Measurements from ENCODE around the gene ASTN2.
A peak's percentile ranks its signal among the peaks of the same experiment; 100 is the strongest.

The ASTN2 gene

DNA sequence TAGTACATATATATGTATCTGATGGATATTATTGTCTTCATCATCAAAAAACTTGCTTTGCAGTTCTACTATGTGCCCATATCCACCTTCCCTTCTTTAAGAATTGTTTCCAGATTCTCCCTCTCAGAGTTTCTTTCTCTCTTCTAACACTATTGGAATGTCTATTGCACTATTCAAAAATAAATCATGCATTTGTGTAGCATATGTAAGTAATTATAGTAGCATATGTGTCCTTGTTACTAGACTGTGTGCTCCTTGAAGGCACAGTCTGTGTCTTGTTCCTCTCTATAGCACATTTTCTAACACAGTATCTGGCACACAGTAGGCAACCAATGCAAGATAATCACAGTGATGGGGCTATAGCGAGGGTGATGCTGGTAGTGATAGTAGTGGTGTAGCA, 771.2 kb downstream of the ASTN2 start:
- TF ChIP-seq GATA3 (IDR thresholded peaks at IDR 0.05; ENCODE audit: low read depth, low read length) (no peak), GATA2 (IDR thresholded peaks at IDR 0.05; ENCODE audit: low read depth, low read length) (no peak)

- TF ChIP-seq GATA3 (IDR thresholded peaks at IDR 0.05; ENCODE audit: low read depth, low read length) (no peak), GATA2 (IDR thresholded peaks at IDR 0.05; ENCODE audit: low read depth, low read length) (no peak)
Observed at GRCh38 chr9:116641292-116642059, 773.4 kb downstream of the ASTN2 start.

GRCh38 chr9:116639251-116639741, 775.6 kb downstream of the ASTN2 start:
- TF ChIP-seq GATA3 (IDR thresholded peaks at IDR 0.05; ENCODE audit: low read depth, low read length) (no peak), GATA2 (IDR thresholded peaks at IDR 0.05; ENCODE audit: low read depth, low read length) (peak; percentile 45; the same call in 1 of the 2 replicates)

GRCh38 chr9:116635908-116636307, 778.9 kb downstream of the ASTN2 start:
- TF ChIP-seq GATA3 (IDR thresholded peaks at IDR 0.05; ENCODE audit: low read depth, low read length) (no peak), GATA2 (IDR thresholded peaks at IDR 0.05; ENCODE audit: low read depth, low read length) (no peak)

GRCh38 chr9:116632990-116633838, 781.6 kb downstream of the ASTN2 start:
- 0 out of 2 replicates have a peak, but pooled peaks have one; percentile 15 for TF ChIP-seq GATA3 (IDR thresholded peaks at IDR 0.05; ENCODE audit: low read depth, low read length)
- no peak for TF ChIP-seq GATA2 (IDR thresholded peaks at IDR 0.05; ENCODE audit: low read depth, low read length)

DNA sequence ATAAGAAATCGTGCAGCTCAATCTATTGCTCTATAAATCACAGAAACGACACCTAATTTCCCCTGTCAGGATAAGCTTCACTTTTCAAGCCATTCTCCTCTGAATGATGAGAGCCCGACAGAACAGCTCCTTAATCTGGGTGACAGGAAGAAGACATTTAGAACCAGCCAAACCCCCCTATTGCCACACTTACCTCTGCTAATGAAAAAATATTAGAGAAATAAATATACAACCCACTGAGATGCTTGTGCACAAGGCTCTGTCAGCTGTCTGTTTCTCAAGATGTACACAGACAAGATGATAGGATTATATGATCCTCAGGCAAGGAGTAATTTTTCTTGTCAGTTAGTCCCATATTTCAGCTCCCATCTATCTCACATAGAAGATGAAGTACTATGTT, 785.2 kb downstream of the ASTN2 start:
- TF ChIP-seq GATA3 (IDR thresholded peaks at IDR 0.05; ENCODE audit: low read depth, low read length): no peak
- TF ChIP-seq GATA2 (IDR thresholded peaks at IDR 0.05; ENCODE audit: low read depth, low read length): no peak

DNA sequence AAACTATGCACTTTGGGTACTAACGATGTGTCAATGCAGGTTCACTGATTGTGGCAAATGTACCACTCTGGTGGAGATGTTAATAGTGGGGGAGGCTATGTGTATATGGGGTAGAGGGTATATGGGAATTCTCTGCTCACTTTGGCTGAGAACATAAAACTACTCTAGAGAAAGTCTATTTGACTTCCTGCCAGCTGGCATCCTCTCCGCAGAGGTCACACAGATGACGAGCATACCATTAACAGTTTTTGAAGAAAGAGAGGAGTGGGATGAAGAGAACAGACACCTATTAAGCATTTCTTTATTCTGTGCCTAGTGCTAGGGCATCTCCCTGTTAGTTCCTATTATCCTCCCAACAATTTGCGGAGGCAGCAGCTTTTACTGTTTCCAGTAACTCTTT, 786.1 kb downstream of the ASTN2 start:
- TF ChIP-seq GATA2 (IDR thresholded peaks at IDR 0.05; ENCODE audit: low read depth, low read length) (no peak), GATA3 (IDR thresholded peaks at IDR 0.05; ENCODE audit: low read depth, low read length) (no peak)

- TF ChIP-seq GATA2 (IDR thresholded peaks at IDR 0.05; ENCODE audit: low read depth, low read length) (no peak), GATA3 (IDR thresholded peaks at IDR 0.05; ENCODE audit: low read depth, low read length) (no peak)
Observed at GRCh38 chr9:116627433-116627832, 787.4 kb downstream of the ASTN2 start.

GRCh38 chr9:116626762-116627161, 788.1 kb downstream of the ASTN2 start:
- no peak; the same call in 1 of the 2 replicates for TF ChIP-seq GATA3 (IDR thresholded peaks at IDR 0.05; ENCODE audit: low read depth, low read length)
- peak; percentile 90 for TF ChIP-seq GATA2 (IDR thresholded peaks at IDR 0.05; ENCODE audit: low read depth, low read length)

DNA sequence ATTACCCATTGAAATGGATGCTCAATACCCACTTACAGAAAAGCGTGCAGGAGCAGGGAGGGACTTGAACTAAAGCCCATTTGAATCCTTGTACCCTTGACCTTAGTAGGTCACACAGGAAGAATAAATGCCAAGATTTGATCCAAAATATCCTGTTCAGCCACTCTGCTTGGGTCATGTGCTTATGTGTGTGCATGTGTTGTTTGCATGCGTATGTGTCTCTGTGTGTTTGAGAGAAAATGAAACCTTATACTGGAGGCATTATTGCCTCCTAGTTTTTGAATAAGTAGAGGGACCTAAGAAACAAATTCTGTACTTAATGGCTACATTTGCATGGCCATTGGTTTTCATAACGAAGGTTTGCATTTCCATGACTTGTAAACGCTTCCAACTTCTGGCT, 791.1 kb downstream of the ASTN2 start:
- no peak for TF ChIP-seq GATA3 (IDR thresholded peaks at IDR 0.05; ENCODE audit: low read depth, low read length)
- no peak for TF ChIP-seq GATA2 (IDR thresholded peaks at IDR 0.05; ENCODE audit: low read depth, low read length)

DNA sequence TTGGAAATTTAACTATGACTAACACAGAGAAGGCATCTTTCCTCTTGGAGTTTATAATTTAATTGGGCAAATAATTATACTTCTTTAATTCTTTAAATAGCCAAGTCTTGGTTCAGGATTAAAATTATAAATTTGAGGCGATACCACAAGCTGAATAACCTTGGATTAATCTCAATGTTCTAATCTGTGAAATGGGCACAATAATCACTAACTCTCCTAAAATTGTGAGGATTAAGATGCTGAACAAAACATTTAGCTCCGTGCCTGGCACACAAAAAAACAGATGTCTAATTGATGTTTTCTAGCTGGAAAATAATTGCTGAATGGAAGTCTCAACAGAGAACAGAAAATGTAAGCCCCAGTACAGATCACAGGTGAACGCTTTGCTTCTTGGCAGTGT, 797.5 kb downstream of the ASTN2 start:
- TF ChIP-seq GATA3 (IDR thresholded peaks at IDR 0.05; ENCODE audit: low read depth, low read length): no peak
- TF ChIP-seq GATA2 (IDR thresholded peaks at IDR 0.05; ENCODE audit: low read depth, low read length): no peak

DNA sequence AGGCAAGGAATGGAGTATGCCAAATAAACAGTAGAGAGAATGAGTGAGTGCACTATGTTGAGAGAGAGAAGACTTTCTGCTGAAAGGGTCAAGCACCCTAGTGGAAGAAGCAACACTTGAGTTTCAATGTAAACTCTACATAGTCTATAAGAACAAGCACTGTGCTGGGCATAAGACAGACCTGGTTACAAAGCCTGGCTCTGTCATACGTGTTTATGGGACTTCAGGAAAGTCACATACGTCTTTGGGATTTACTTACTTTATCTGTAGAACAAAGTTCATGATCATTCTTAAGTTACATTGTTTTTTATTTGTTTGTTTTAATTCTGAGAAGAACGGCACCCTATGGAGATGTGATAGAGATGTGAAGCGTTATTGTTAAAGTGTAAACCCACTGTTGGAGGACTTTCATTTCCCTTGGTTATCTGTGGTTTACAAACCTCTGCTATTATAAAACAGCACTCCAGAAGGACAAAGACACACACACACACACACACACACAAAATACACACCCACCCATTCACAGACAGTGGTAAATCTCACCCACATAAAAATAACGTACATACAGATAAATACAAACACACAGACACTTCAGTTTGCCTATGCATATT, 798.4 kb downstream of the ASTN2 start:
- TF ChIP-seq GATA3 (IDR thresholded peaks at IDR 0.05; ENCODE audit: low read depth, low read length) (no peak), GATA2 (IDR thresholded peaks at IDR 0.05; ENCODE audit: low read depth, low read length) (no peak)

DNA sequence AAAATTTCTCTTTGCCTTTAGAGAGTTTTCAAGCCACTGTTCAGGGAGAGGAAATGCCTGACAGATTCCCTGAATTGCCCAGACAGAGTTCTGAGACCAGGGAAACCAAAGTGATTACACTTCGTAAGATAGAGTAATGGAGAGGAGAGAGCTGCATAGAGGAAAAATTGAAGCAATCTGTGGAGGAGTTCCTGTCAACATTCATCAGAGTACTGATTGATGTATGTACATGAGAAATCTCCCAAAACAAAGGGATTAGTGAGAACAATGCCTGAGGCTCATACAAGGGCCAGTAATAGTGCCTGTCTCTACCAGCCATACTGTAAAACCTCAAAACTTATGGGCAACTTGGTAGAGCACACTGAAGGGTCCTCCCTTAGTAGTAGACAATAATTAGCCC, 806.8 kb downstream of the ASTN2 start:
- TF ChIP-seq GATA3 (IDR thresholded peaks at IDR 0.05; ENCODE audit: low read depth, low read length): no peak
- TF ChIP-seq GATA2 (IDR thresholded peaks at IDR 0.05; ENCODE audit: low read depth, low read length): no peak

GRCh38 chr9:116605904-116606341, 808.9 kb downstream of the ASTN2 start:
- TF ChIP-seq GATA3 (IDR thresholded peaks at IDR 0.05; ENCODE audit: low read depth, low read length): no peak
- peak; percentile 65 for TF ChIP-seq GATA2 (IDR thresholded peaks at IDR 0.05; ENCODE audit: low read depth, low read length)

Measured in SH-SY5Y (cell line).